Astrocyte (in vitro differentiated cells and primary cell): ENCODE measurements around the gene LSMEM2. TPM values are rescaled to one million over a fixed set of nuclear protein-coding genes. Genes with fewer than 3 reads are reported as not detected.

Source experiments
- DNase-seq: peaks from one replicate; pipeline ENCODE4 v3.0.0-alpha.2; 2010; ENCODE audit warnings: low read depth
- FAIRE-seq: peaks from 2 replicates; lab custom pipeline; 2011; peaks lifted over from hg19 to GRCh38; lab: Jason Lieb, UNC
- H2AFZ ChIP-seq: 2 replicates; pipeline ENCODE4 v1.6.0; 2012; ENCODE audit warnings: low read depth, low read length, inconsistent platforms
- H3K27ac ChIP-seq: 2 replicates; pipeline ENCODE4 v1.5.1; 2011; ENCODE audit warnings: low read depth, low read length, inconsistent platforms
- H3K27me3 ChIP-seq: 2 replicates; pipeline ENCODE4 v1.6.0; 2011; ENCODE audit warnings: low read length, inconsistent platforms; ENCODE audit not compliant: insufficient read depth
- H3K36me3 ChIP-seq: 2 replicates; pipeline ENCODE4 v1.5.1; 2011; ENCODE audit warnings: low read length, inconsistent platforms; ENCODE audit not compliant: insufficient read depth
- H3K4me1 ChIP-seq: 2 replicates; pipeline ENCODE4 v1.5.1; 2011; ENCODE audit warnings: low read length, inconsistent platforms; ENCODE audit not compliant: insufficient read depth
- H3K4me2 ChIP-seq: 2 replicates; pipeline ENCODE4 v1.6.0; 2012; ENCODE audit warnings: low read length, inconsistent platforms
- H3K4me3 ChIP-seq: 2 replicates; pipeline ENCODE4 v1.5.1; 2011; ENCODE audit warnings: low read depth, mild to moderate bottlenecking, low read length, inconsistent platforms; ENCODE audit not compliant: insufficient read depth
- H3K79me2 ChIP-seq: 2 replicates; pipeline ENCODE4 v1.6.0; 2012; ENCODE audit warnings: mild to moderate bottlenecking, low read length, inconsistent platforms; ENCODE audit not compliant: insufficient read depth
- H3K9ac ChIP-seq: 2 replicates; pipeline ENCODE4 v1.6.0; 2012; ENCODE audit warnings: mild to moderate bottlenecking, low read length, inconsistent platforms
- H3K9me3 ChIP-seq: 2 replicates; pipeline ENCODE4 v1.5.1; 2012; ENCODE audit warnings: low read depth, mild to moderate bottlenecking, low read length, inconsistent platforms; ENCODE audit not compliant: insufficient read depth
- H4K20me1 ChIP-seq: 2 replicates; pipeline ENCODE4 v1.6.0; 2012; ENCODE audit warnings: low read length, inconsistent platforms; ENCODE audit not compliant: insufficient read depth
- H3K27ac Mint-ChIP-seq: one replicate; pipeline ENCODE4 v1.8.0; 2021; ENCODE audit warnings: mild to moderate bottlenecking, mixed read lengths; ENCODE audit not compliant: unreplicated experiment
- H3K27me3 Mint-ChIP-seq: one replicate; pipeline ENCODE4 v1.8.0; 2021; ENCODE audit warnings: low read depth, mixed read lengths; ENCODE audit not compliant: unreplicated experiment
- H3K36me3 Mint-ChIP-seq: one replicate; pipeline ENCODE4 v1.8.0; 2021; ENCODE audit warnings: low read depth, mixed read lengths; ENCODE audit not compliant: unreplicated experiment
- H3K4me1 Mint-ChIP-seq: one replicate; pipeline ENCODE4 v1.8.0; 2021; ENCODE audit warnings: low read depth, mixed read lengths; ENCODE audit not compliant: unreplicated experiment
- H3K4me3 Mint-ChIP-seq: one replicate; pipeline ENCODE4 v1.8.0; 2021; ENCODE audit warnings: mild to moderate bottlenecking, moderate library complexity, mixed read lengths; ENCODE audit not compliant: unreplicated experiment
- H3K9me3 Mint-ChIP-seq: one replicate; pipeline ENCODE4 v1.8.0; 2021; ENCODE audit warnings: mild to moderate bottlenecking, mixed read lengths; ENCODE audit not compliant: unreplicated experiment
- EZH2 ChIP-seq: IDR thresholded peaks from 2 replicates; pipeline ENCODE4 v1.6.1; 2012; ENCODE audit warnings: mild to moderate bottlenecking, low read length, inconsistent platforms; ENCODE audit not compliant: insufficient read depth
- total RNA-seq: library from RNA; stranded (reverse); gene quantifications from 2 replicates; pipeline ENCODE4 v1.2.1, GENCODE V29; 2021
- TF ChIP-seq, protein P1 (sequence below): IDR thresholded peaks from 2 replicates; pipeline ENCODE4 v1.5.1; 2011; ENCODE audit warnings: low read depth, mild to moderate bottlenecking, inconsistent platforms, low read length, moderate library complexity; ENCODE audit not compliant: insufficient read depth

The LSMEM2 gene
- total RNA-seq, 1 donor from 2014 or later = 0.30 TPM

DNA sequence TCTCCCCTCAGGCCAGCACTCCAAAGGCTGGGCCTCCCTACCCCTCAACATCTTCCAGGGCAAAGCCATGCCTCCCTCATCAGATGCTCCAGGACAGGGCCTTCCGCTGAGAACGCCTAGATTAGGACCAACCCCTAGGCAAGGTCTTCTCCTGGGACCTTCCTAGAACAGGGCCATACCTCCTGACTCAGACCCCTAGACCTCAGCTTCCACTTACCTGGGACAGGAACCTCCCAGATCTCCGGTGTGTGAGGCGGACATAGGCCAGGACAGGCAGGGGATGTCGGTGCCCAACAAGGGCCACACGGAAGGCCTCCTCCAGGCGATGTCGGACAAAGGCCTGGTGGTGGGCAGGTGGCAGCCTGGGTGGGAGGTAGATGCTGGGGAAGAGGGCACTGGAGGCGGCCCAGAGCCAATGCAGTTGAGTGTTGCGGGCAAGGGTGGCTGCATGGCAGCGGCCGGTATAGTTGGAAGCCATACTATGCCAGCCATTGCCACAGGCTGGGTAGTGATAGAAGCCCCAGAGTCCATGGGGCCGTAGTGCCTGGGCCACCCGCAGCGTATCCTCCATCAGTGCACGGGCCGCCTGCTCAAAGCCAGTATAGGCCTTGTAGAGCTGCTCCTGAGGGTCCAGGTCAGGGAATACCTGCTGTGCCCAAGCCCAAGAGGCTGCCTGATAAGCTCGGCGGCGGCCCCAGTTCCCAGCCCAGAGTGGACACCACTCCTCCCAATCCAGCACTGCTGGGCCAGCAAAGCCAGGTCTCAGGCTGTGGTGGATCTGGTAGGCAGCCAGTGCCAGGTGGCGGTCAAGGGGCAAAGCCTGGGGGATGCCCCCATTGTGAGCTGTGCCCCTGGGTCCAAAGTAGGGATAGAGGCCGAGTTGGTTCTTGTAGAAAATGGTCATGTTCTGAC is 15.9 kb downstream of the LSMEM2 start:
- H3K4me2 ChIP-seq = no peak overlapping the region
- H3K36me3 ChIP-seq = no peaks in the 10 kb centered on the region
- H3K27me3 ChIP-seq = no peaks in the 10 kb centered on the region
- Mint-ChIP-seq H3K4me3 (no peak overlapping the region), H3K27me3 (no peaks in the 10 kb centered on the region), H3K27ac (no peak overlapping the region), H3K4me1 (peaks cover 11% of the 10 kb centered on the region), H3K9me3 (no peaks in the 10 kb centered on the region), H3K36me3 (no peaks in the 10 kb centered on the region)
- peaks cover 7% of the 10 kb centered on the region for H4K20me1 ChIP-seq
- no peak overlapping the region for H3K9ac ChIP-seq
- H3K4me1 ChIP-seq = peaks cover 24% of the 10 kb centered on the region
- H3K79me2 ChIP-seq = peaks cover 31% of the 10 kb centered on the region
- H3K9me3 ChIP-seq = no peaks in the 10 kb centered on the region
- no peak for TF ChIP-seq EZH2
- TF ChIP-seq, protein P1, sequence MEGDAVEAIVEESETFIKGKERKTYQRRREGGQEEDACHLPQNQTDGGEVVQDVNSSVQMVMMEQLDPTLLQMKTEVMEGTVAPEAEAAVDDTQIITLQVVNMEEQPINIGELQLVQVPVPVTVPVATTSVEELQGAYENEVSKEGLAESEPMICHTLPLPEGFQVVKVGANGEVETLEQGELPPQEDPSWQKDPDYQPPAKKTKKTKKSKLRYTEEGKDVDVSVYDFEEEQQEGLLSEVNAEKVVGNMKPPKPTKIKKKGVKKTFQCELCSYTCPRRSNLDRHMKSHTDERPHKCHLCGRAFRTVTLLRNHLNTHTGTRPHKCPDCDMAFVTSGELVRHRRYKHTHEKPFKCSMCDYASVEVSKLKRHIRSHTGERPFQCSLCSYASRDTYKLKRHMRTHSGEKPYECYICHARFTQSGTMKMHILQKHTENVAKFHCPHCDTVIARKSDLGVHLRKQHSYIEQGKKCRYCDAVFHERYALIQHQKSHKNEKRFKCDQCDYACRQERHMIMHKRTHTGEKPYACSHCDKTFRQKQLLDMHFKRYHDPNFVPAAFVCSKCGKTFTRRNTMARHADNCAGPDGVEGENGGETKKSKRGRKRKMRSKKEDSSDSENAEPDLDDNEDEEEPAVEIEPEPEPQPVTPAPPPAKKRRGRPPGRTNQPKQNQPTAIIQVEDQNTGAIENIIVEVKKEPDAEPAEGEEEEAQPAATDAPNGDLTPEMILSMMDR = no peak
- FAIRE-seq (no peak), DNase-seq (no peak)
- H3K27ac ChIP-seq = no peak overlapping the region
- no peak overlapping the region for H3K4me3 ChIP-seq
- no peak overlapping the region for H2AFZ ChIP-seq

DNA sequence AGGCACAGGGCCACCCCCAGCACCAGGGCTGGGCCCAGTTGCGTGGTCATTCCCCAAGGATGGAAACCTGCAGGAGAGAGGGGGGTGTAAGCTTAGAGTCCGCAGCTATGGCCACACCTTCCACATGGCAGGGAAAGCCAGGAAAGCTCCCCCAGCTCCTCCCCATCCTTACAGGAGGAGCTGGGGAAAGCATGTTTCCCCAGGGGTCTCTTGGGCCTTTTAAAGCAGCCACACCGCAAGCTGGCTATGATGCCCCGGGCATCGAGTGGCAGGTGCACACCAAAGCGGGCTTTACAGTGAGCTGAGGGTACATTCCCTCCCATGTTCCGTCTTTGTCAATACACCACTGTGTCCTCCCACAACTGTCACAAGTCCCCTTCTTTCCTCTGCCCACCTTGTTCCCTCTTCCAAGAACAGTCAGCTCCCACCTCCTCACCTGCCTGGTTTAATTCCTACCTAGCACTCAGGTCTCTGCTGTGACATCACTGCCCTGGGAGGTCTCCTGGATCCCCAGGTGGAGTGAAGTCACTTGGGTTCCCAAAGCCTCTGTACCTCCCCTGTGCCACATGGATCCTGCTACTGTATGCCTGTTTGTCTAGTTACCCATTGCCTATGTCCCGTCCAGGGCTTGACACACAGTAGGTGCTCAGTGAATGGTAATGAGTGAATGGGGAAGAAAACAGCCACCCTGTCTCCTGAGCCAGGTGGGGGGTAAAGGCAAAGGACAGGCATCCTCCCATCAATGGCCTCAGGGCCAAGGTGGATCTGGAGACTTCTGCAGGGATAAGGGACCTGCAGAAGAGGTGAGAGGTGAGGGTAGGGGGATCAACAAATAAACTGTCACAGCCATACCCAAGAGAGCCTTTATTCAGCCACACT is 16.9 kb downstream of the LSMEM2 start:
- Histone ChIP-seq H3K27me3 (no peaks in the 10 kb centered on the region), H3K9me3 (no peaks in the 10 kb centered on the region), H3K79me2 (peaks cover 21% of the 10 kb centered on the region), H2AFZ (no peak overlapping the region), H4K20me1 (peaks cover 3% of the 10 kb centered on the region), H3K4me2 (no peak overlapping the region), H3K9ac (no peak overlapping the region), H3K4me3 (no peak overlapping the region), H3K27ac (no peak overlapping the region), H3K36me3 (no peaks in the 10 kb centered on the region), H3K4me1 (peaks cover 31% of the 10 kb centered on the region)
- TF ChIP-seq, protein P1 = no peak
- no peak for TF ChIP-seq EZH2
- no peaks in the 10 kb centered on the region for H3K36me3 Mint-ChIP-seq
- FAIRE-seq = no peak
- H3K27ac Mint-ChIP-seq = no peak overlapping the region
- peaks cover 14% of the 10 kb centered on the region for H3K4me1 Mint-ChIP-seq
- H3K9me3 Mint-ChIP-seq = no peaks in the 10 kb centered on the region
- H3K27me3 Mint-ChIP-seq = no peaks in the 10 kb centered on the region
- H3K4me3 Mint-ChIP-seq = peak overlapping the region; percentile 66
- DNase-seq = no peak
